ENCODE data around the gene IL10RB.

The IL10RB gene

GRCh38 chr21:33330726-33331125 is 64.6 kb downstream of the IL10RB start:
- H3K9ac ChIP-seq (ENCODE audit: low read length), result no peak overlapping the region
- no peak overlapping the region for H3K23ac ChIP-seq (ENCODE audit: low read length)
- no peak overlapping the region for H3K18ac ChIP-seq (ENCODE audit: low read length)
- H3K79me1 ChIP-seq (ENCODE audit: low read length), result peaks cover 22% of the 10 kb centered on the region
- H3K4me1 ChIP-seq (ENCODE audit: control insufficient read depth, low read depth, low read length), result no peaks in the 10 kb centered on the region
- H2BK5ac ChIP-seq (ENCODE audit: low read length), result no peak overlapping the region
- no peaks in the 10 kb centered on the region for H3K27me3 ChIP-seq (ENCODE audit: insufficient read depth, low read length, poor library complexity)
- H3K79me2 ChIP-seq (ENCODE audit: control insufficient read depth, insufficient read depth, low read length), result peaks cover 3% of the 10 kb centered on the region
- no peaks in the 10 kb centered on the region for H3K36me3 ChIP-seq (ENCODE audit: control insufficient read depth, insufficient read depth, low read length)
- H2BK15ac ChIP-seq (replicated peaks; ENCODE audit: low read depth), result no peak overlapping the region
- no CpG with 5 or more reads among the region's 3 CpGs for WGBS (ENCODE audit: extremely low coverage, insufficient coverage, low lambda C conversion rate)
- H3K4me2 ChIP-seq (ENCODE audit: low read length), result no peak overlapping the region
- no peak overlapping the region for H2BK120ac ChIP-seq (ENCODE audit: low read depth, low read length)
- no peak overlapping the region for H3K56ac ChIP-seq (ENCODE audit: low read length)
- no peak overlapping the region for H3K27ac ChIP-seq (ENCODE audit: low read depth, low read length)
- H3K4me3 ChIP-seq (ENCODE audit: low read length), result no peak overlapping the region
- no peak overlapping the region for H4K5ac ChIP-seq (ENCODE audit: low read length)
- H3K4ac ChIP-seq (ENCODE audit: low read depth, low read length), result no peak overlapping the region
- no peak overlapping the region for H2AK5ac ChIP-seq (ENCODE audit: low read length)
- DNase-seq, result no peak
- no peak overlapping the region for H4K8ac ChIP-seq (ENCODE audit: low read depth, low read length)

- H3K4me3 ChIP-seq (ENCODE audit: low read length), result no peak overlapping the region
- no peak for DNase-seq
Observed at GRCh38 chr21:33332143-33332542, 66.0 kb downstream of the IL10RB start.

GRCh38 chr21:33334191-33334590 is 68.0 kb downstream of the IL10RB start:
- Histone ChIP-seq H3K56ac (ENCODE audit: low read length) (no peak overlapping the region), H3K4me3 (ENCODE audit: low read length) (no peak overlapping the region), H3K27me3 (ENCODE audit: insufficient read depth, low read length, poor library complexity) (no peaks in the 10 kb centered on the region), H3K4ac (ENCODE audit: low read depth, low read length) (no peak overlapping the region), H3K27ac (ENCODE audit: low read depth, low read length) (no peak overlapping the region), H2BK5ac (ENCODE audit: low read length) (no peak overlapping the region), H3K23ac (ENCODE audit: low read length) (no peak overlapping the region), H3K36me3 (ENCODE audit: control insufficient read depth, insufficient read depth, low read length) (no peaks in the 10 kb centered on the region), H4K8ac (ENCODE audit: low read depth, low read length) (no peak overlapping the region), H2AK5ac (ENCODE audit: low read length) (no peak overlapping the region), H3K4me2 (ENCODE audit: low read length) (no peak overlapping the region), H2BK120ac (ENCODE audit: low read depth, low read length) (no peak overlapping the region), H3K79me1 (ENCODE audit: low read length) (peaks cover 15% of the 10 kb centered on the region), H2BK15ac (replicated peaks; ENCODE audit: low read depth) (no peak overlapping the region), H3K79me2 (ENCODE audit: control insufficient read depth, insufficient read depth, low read length) (peaks cover 3% of the 10 kb centered on the region), H3K4me1 (ENCODE audit: control insufficient read depth, low read depth, low read length) (no peaks in the 10 kb centered on the region), H3K9ac (ENCODE audit: low read length) (no peak overlapping the region), H3K18ac (ENCODE audit: low read length) (no peak overlapping the region), H4K5ac (ENCODE audit: low read length) (no peak overlapping the region)
- DNase-seq, result no peak
- no CpG with 5 or more reads among the region's 4 CpGs for WGBS (ENCODE audit: extremely low coverage, insufficient coverage, low lambda C conversion rate)

More at GRCh38 chr21:33332143-33332542, 66.0 kb downstream of the IL10RB start:
- H2BK120ac ChIP-seq (ENCODE audit: low read depth, low read length), result no peak overlapping the region
- H4K5ac ChIP-seq (ENCODE audit: low read length), result no peak overlapping the region
- H3K9ac ChIP-seq (ENCODE audit: low read length), result no peak overlapping the region
- no peaks in the 10 kb centered on the region for H3K4me1 ChIP-seq (ENCODE audit: control insufficient read depth, low read depth, low read length)
- no peak overlapping the region for H2AK5ac ChIP-seq (ENCODE audit: low read length)
- H3K4ac ChIP-seq (ENCODE audit: low read depth, low read length), result no peak overlapping the region
- peaks cover 20% of the 10 kb centered on the region for H3K79me1 ChIP-seq (ENCODE audit: low read length)
- H3K23ac ChIP-seq (ENCODE audit: low read length), result no peak overlapping the region
- no peak overlapping the region for H2BK5ac ChIP-seq (ENCODE audit: low read length)
- no peak overlapping the region for H2BK15ac ChIP-seq (replicated peaks; ENCODE audit: low read depth)
- no peak overlapping the region for H3K56ac ChIP-seq (ENCODE audit: low read length)
- H3K27me3 ChIP-seq (ENCODE audit: insufficient read depth, low read length, poor library complexity), result no peaks in the 10 kb centered on the region
- peaks cover 3% of the 10 kb centered on the region for H3K79me2 ChIP-seq (ENCODE audit: control insufficient read depth, insufficient read depth, low read length)
- no peaks in the 10 kb centered on the region for H3K36me3 ChIP-seq (ENCODE audit: control insufficient read depth, insufficient read depth, low read length)
- no peak overlapping the region for H4K8ac ChIP-seq (ENCODE audit: low read depth, low read length)
- H3K27ac ChIP-seq (ENCODE audit: low read depth, low read length), result no peak overlapping the region
- H3K4me2 ChIP-seq (ENCODE audit: low read length), result no peak overlapping the region
- WGBS (ENCODE audit: extremely low coverage, insufficient coverage, low lambda C conversion rate), result no CpG with 5 or more reads among the region's 1 CpG
- H3K18ac ChIP-seq (ENCODE audit: low read length), result no peak overlapping the region

- no CpG with 5 or more reads among the region's 2 CpGs for WGBS (ENCODE audit: extremely low coverage, insufficient coverage, low lambda C conversion rate)
- peaks cover 14% of the 10 kb centered on the region for H3K79me1 ChIP-seq (ENCODE audit: low read length)
- H3K79me2 ChIP-seq (ENCODE audit: control insufficient read depth, insufficient read depth, low read length), result peaks cover 3% of the 10 kb centered on the region
- H3K4me1 ChIP-seq (ENCODE audit: control insufficient read depth, low read depth, low read length), result no peaks in the 10 kb centered on the region
- H2AK5ac ChIP-seq (ENCODE audit: low read length), result no peak overlapping the region
- H3K18ac ChIP-seq (ENCODE audit: low read length), result no peak overlapping the region
- H3K27ac ChIP-seq (ENCODE audit: low read depth, low read length), result no peak overlapping the region
- DNase-seq, result no peak
- H2BK15ac ChIP-seq (replicated peaks; ENCODE audit: low read depth), result no peak overlapping the region
- no peak overlapping the region for H4K8ac ChIP-seq (ENCODE audit: low read depth, low read length)
- no peak overlapping the region for H2BK5ac ChIP-seq (ENCODE audit: low read length)
- H3K4ac ChIP-seq (ENCODE audit: low read depth, low read length), result no peak overlapping the region
- H3K9ac ChIP-seq (ENCODE audit: low read length), result no peak overlapping the region
- no peaks in the 10 kb centered on the region for H3K27me3 ChIP-seq (ENCODE audit: insufficient read depth, low read length, poor library complexity)
- no peak overlapping the region for H3K23ac ChIP-seq (ENCODE audit: low read length)
- no peak overlapping the region for H4K5ac ChIP-seq (ENCODE audit: low read length)
- H3K4me3 ChIP-seq (ENCODE audit: low read length), result no peak overlapping the region
- H3K36me3 ChIP-seq (ENCODE audit: control insufficient read depth, insufficient read depth, low read length), result no peaks in the 10 kb centered on the region
- no peak overlapping the region for H3K56ac ChIP-seq (ENCODE audit: low read length)
- H3K4me2 ChIP-seq (ENCODE audit: low read length), result no peak overlapping the region
- H2BK120ac ChIP-seq (ENCODE audit: low read depth, low read length), result no peak overlapping the region
Observed at GRCh38 chr21:33334824-33335223, 68.7 kb downstream of the IL10RB start.

DNA sequence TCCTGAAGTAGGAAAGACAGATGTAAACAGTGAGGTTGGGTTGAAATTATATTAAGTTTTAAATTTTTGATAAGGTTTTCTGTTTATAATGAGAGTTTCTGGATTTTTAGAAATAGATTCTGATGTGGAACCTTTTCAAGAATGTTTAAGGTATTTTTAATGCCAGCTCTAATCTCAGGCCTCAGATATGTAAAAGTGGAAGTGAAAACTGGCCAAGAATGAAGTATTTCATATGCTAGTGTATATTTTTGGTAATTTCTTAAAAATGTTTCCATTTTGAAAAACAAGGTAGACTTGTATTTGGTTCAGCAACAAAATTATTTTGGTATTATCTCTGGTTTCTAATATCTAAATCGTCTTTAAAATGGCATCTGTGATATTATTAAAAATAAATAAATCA is 73.0 kb downstream of the IL10RB start:
- H3K4ac ChIP-seq (ENCODE audit: low read depth, low read length), result no peak overlapping the region
- no peak for DNase-seq
- no peak overlapping the region for H4K5ac ChIP-seq (ENCODE audit: low read length)
- H2BK5ac ChIP-seq (ENCODE audit: low read length), result no peak overlapping the region
- WGBS (ENCODE audit: extremely low coverage, insufficient coverage, low lambda C conversion rate), result no CpG with 5 or more reads among the region's 1 CpG
- H3K36me3 ChIP-seq (ENCODE audit: control insufficient read depth, insufficient read depth, low read length), result no peaks in the 10 kb centered on the region
- H3K4me2 ChIP-seq (ENCODE audit: low read length), result no peak overlapping the region
- no peak overlapping the region for H2BK120ac ChIP-seq (ENCODE audit: low read depth, low read length)
- H3K27me3 ChIP-seq (ENCODE audit: insufficient read depth, low read length, poor library complexity), result no peaks in the 10 kb centered on the region
- no peak overlapping the region for H3K18ac ChIP-seq (ENCODE audit: low read length)
- H3K23ac ChIP-seq (ENCODE audit: low read length), result no peak overlapping the region
- H3K79me1 ChIP-seq (ENCODE audit: low read length), result peaks cover 3% of the 10 kb centered on the region
- no peak overlapping the region for H2BK15ac ChIP-seq (replicated peaks; ENCODE audit: low read depth)
- no peak overlapping the region for H3K4me3 ChIP-seq (ENCODE audit: low read length)
- H2AK5ac ChIP-seq (ENCODE audit: low read length), result no peak overlapping the region
- no peaks in the 10 kb centered on the region for H3K79me2 ChIP-seq (ENCODE audit: control insufficient read depth, insufficient read depth, low read length)
- no peak overlapping the region for H3K56ac ChIP-seq (ENCODE audit: low read length)
- no peak overlapping the region for H3K9ac ChIP-seq (ENCODE audit: low read length)
- no peaks in the 10 kb centered on the region for H3K4me1 ChIP-seq (ENCODE audit: control insufficient read depth, low read depth, low read length)
- H4K8ac ChIP-seq (ENCODE audit: low read depth, low read length), result no peak overlapping the region
- H3K27ac ChIP-seq (ENCODE audit: low read depth, low read length), result no peak overlapping the region

GRCh38 chr21:33339918-33340317 is 73.8 kb downstream of the IL10RB start:
- DNase-seq, result no peak
- H3K79me1 ChIP-seq (ENCODE audit: low read length), result no peaks in the 10 kb centered on the region
- H3K36me3 ChIP-seq (ENCODE audit: control insufficient read depth, insufficient read depth, low read length), result no peaks in the 10 kb centered on the region
- H3K79me2 ChIP-seq (ENCODE audit: control insufficient read depth, insufficient read depth, low read length), result no peaks in the 10 kb centered on the region
- no peak overlapping the region for H3K4ac ChIP-seq (ENCODE audit: low read depth, low read length)
- no CpG with 5 or more reads among the region's 2 CpGs for WGBS (ENCODE audit: extremely low coverage, insufficient coverage, low lambda C conversion rate)
- H2AK5ac ChIP-seq (ENCODE audit: low read length), result no peak overlapping the region
- H2BK120ac ChIP-seq (ENCODE audit: low read depth, low read length), result no peak overlapping the region
- no peak overlapping the region for H3K4me3 ChIP-seq (ENCODE audit: low read length)
- no peak overlapping the region for H4K5ac ChIP-seq (ENCODE audit: low read length)
- H3K56ac ChIP-seq (ENCODE audit: low read length), result no peak overlapping the region
- no peak overlapping the region for H3K18ac ChIP-seq (ENCODE audit: low read length)
- no peak overlapping the region for H3K9ac ChIP-seq (ENCODE audit: low read length)
- H3K4me2 ChIP-seq (ENCODE audit: low read length), result no peak overlapping the region
- H3K27ac ChIP-seq (ENCODE audit: low read depth, low read length), result no peak overlapping the region
- H3K23ac ChIP-seq (ENCODE audit: low read length), result no peak overlapping the region
- no peak overlapping the region for H2BK5ac ChIP-seq (ENCODE audit: low read length)
- no peak overlapping the region for H2BK15ac ChIP-seq (replicated peaks; ENCODE audit: low read depth)
- H3K27me3 ChIP-seq (ENCODE audit: insufficient read depth, low read length, poor library complexity), result no peaks in the 10 kb centered on the region
- no peaks in the 10 kb centered on the region for H3K4me1 ChIP-seq (ENCODE audit: control insufficient read depth, low read depth, low read length)
- H4K8ac ChIP-seq (ENCODE audit: low read depth, low read length), result no peak overlapping the region

Data from mesendoderm (in vitro differentiated cells).